Mesodermal cell (in vitro differentiated cells): ENCODE data around the gene PADI6.

Source experiments
- H3K27ac ChIP-seq: 2 replicates; pipeline ENCODE4 v1.7.0; 2013; ENCODE audit warnings: mild to moderate bottlenecking, low read depth, low read length, moderate library complexity; ENCODE audit not compliant: severe bottlenecking
- H3K36me3 ChIP-seq: 2 replicates; pipeline ENCODE4 v1.7.1; 2013; ENCODE audit warnings: mild to moderate bottlenecking, low read length, moderate library complexity; ENCODE audit not compliant: control insufficient read depth, insufficient read depth
- H3K4me1 ChIP-seq: one replicate; pipeline ENCODE4 v1.7.1; 2013; ENCODE audit warnings: mild to moderate bottlenecking, low read length; ENCODE audit not compliant: insufficient read depth, control insufficient read depth, poor library complexity, severe bottlenecking
- H3K4me3 ChIP-seq: 2 replicates; pipeline ENCODE4 v1.7.0; 2013; ENCODE audit warnings: low read length, control low read depth, mild to moderate bottlenecking; ENCODE audit not compliant: insufficient read depth, poor library complexity, severe bottlenecking; ENCODE audit errors: extremely low read depth
- H3K9me3 ChIP-seq: 2 replicates; pipeline ENCODE4 v1.7.1; 2013; ENCODE audit warnings: mild to moderate bottlenecking, low read length, moderate library complexity; ENCODE audit not compliant: control insufficient read depth
- WGBS, 2 experiments: methylation state at CpG; one replicate each; pipeline ENCODE4 v1.1.5; 2013; ENCODE audit warnings: missing lambda C conversion rate in 2 of 2; ENCODE audit not compliant: insufficient coverage in 2 of 2; 5-methylcytosine and 5-hydroxymethylcytosine counted together

The PADI6 gene

DNA sequence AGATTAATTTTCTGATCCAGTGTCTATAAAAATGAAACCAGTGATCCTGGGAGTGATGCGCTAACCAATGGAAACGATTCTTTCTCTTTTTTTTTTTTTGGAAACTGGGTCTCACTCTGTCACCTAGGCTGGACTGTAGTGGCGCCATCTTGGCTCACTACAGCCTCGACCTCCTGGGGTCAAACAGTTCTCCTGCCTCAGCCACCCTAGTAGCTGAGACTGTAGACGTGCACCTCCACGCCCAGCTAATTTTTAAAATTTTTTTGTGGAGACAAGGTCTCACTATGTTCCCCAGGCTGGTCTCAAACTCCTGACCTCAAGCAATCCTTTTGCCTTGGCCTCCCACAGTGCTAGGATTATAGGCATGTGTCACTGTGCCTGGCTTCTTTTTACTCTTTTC is 70.8 kb downstream of the PADI6 start:
- 92 to 97% methylated on average over 5 to 6 of the region's 6 CpGs for WGBS, 2 experiments
- no peak overlapping the region for H3K27ac ChIP-seq

DNA sequence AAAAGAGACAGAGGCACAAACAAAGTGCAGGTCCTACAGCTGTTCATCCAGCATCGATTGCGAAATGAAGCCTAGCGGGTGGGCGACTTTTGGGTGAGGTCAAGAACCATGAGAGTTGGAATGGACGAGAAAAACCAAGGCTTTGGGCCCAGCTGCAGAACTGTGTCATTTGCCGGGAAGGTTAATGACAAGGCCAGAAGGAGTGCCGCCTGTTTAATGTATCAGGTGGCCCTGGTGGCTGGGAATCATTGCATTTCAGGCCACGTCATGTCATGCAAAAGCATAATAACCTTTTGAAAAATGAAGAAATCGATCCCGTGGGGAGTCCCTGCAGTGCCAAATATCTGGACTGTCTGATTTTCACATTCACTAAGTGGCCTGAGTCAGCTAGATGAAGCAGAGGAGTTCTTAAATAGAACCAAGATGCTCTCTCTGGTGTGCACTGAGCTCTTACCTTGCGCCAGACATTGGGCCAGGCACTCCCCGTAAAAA is 75.6 kb downstream of the PADI6 start:
- Histone ChIP-seq H3K36me3 (no peaks in the 10 kb centered on the region), H3K4me3 (no peak overlapping the region), H3K4me1 (no peaks in the 10 kb centered on the region), H3K9me3 (no peaks in the 10 kb centered on the region), H3K27ac (no peak overlapping the region)
- 91 to 97% methylated on average over 12 of the region's 12 CpGs for WGBS, 2 experiments

More for the DNA sequence above, 70.8 kb downstream of the PADI6 start:
- no peak overlapping the region for H3K4me3 ChIP-seq
- peaks cover 16% of the 10 kb centered on the region for H3K4me1 ChIP-seq
- no peaks in the 10 kb centered on the region for H3K36me3 ChIP-seq
- H3K9me3 ChIP-seq = no peaks in the 10 kb centered on the region
